Forelimb muscle (tissue), 1 donor: ENCODE data around the gene CDK18. TPM values are rescaled to one million over a fixed set of nuclear protein-coding genes. Genes with fewer than 3 reads are reported as not detected.
A peak's percentile ranks its signal among the peaks of the same experiment; 100 is the strongest.

ENCODE experiments used
- DNase-seq: peaks from one replicate; pipeline ENCODE4 v3.0.0-alpha.2; 2013; ENCODE audit warnings: low read depth
- polyA plus RNA-seq: library from polyadenylated mRNA; unstranded; fragments of 120-200 nt; gene quantifications from one replicate; pipeline ENCODE4 v1.2.1, GENCODE V29; 2013; ENCODE audit not compliant: insufficient read length

The CDK18 gene
- polyA plus RNA-seq, 1 donor: 8.1 TPM

DNA sequence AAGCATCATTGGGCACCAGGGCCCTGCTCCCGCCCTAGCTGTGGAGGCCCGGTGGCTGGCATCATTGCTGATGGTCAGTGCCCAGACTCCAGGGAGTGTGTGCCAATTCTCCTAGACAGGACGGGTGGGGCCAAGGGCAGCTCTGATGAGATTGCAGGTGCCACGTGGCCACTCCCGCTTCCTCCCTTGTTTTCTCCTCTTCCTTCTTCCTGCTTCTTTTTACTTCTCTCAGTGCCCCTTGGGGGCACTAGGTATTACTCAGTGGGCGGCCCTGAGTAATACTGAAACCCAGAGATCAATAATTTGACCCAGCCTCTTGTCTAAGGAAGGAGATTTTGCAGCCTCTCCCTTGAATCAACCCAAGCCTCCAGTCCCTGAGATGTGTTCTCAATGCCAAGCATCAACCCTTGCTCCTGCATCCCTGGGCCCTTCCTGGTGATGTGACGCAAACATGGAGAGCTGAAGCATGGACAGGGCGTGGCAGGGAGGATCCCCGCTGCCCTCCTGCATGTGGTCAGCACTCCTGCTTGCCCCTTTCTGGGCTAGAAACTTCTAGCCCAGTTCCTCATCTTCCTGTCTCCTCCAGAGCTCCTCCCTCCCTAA is 32.4 kb downstream of the CDK18 start:
- DNase-seq: no peak

DNA sequence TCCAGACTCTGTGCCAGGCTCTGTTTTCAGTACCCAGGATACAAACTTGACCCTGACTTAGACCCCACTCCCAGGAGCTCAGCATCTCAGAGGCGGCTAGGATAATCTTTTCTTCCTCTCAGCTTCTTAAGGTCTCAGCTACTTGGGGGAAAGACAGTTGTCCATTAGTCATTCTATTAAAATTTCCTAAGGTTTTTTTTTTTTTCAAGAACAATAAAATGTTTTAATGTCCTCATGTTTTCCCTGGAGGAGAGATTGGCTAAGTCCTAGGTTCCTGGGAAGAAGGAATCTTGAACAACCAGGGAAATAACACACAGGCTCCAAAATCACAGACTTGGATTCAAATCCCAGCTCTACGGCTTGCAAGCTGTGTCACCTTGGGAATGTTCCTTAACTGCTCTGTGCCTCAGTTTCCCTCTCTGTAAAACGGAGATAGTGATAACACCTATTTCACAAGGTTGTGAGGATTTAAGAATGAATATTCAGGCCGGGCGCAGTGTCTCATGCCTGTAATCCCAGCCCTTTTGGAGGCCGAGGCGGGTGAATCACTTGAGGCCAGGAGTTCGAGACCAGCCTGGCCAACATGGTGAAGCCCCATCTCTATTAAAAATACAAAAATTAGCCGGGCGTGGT is 33.0 kb downstream of the CDK18 start:
- DNase-seq: no peak

DNA sequence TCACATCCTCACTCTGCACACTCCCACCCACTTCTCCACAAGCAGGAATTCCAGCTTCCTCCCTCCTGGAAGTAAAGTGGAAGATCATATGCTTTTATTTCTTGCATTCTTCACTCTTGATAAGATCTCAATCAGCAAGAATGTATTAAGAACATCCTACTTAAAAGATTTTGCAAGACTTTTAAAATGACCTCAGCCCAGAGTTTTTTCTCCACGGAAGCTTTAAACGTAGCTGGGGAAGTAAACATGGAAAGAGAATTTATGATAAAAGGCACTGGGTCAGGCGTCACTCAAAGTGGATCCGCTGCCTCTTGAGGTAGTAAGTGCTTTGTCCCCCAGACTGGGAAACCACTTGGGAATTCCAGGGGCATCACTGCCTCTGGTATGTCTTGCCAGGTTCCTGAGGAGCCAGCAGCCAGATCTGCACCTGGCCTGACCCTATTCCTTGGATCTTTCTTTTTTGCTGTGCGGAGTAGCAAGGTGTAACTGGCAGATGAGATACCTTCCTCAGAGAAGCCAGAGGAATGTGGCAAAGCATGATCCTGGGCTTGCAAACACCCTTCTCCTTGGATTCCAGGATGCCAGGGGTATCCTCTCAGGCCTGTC is 33.9 kb downstream of the CDK18 start:
- DNase-seq: no peak

DNA sequence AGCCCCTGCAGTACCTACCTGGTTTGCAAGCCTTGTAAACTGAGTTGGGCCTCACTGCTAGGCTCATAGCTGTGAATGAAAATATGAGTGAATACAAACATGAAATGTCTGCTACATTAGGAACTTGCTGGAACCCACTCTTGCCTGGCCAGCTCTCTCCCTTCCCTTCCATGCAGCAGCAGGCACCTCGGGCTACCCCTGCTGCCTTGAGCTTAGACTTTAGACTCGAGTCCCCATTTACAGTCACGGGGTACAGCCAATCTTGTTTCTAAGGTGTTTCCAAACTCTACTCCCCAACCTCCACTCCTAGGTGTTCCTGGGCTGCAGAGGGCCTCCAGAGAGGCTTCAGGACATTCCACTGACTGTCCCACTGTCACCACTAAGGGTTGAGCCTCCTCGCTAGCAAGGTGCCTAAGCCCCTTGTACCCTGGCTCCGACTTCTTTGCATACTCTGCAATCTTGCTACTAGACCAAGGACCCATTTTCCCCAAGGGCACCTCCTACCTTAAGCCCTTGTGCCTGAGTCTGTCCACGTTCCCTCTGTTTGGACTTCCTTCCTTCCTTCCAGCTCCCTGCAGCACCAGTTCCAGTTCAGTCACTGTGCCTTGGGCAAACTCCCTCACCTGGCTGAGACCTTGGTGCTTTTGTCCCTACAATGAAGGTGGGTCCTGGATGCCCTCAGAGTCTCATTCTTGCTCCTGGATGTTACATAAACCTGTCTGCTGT is 36.9 kb downstream of the CDK18 start:
- DNase-seq: no peak

DNA sequence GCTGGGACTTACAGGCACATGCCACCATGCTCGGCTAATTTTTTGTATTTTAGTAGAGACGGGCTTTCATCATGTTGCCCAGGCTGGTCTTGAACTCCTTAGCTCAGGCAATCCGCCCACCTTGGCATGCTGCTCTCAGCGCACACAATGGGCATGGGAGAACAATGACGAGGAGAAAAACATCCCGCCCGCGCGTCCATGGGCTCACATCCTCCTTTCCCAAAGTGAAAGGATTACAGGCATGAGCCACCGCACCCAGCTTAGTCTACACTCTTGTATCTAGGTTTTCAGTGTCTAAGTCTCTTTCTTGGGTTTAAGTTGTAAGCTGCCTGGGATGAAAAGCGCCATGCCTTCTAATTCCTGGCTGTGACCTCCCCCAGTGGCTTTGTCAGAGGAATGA is 37.9 kb downstream of the CDK18 start:
- no peak for DNase-seq

DNA sequence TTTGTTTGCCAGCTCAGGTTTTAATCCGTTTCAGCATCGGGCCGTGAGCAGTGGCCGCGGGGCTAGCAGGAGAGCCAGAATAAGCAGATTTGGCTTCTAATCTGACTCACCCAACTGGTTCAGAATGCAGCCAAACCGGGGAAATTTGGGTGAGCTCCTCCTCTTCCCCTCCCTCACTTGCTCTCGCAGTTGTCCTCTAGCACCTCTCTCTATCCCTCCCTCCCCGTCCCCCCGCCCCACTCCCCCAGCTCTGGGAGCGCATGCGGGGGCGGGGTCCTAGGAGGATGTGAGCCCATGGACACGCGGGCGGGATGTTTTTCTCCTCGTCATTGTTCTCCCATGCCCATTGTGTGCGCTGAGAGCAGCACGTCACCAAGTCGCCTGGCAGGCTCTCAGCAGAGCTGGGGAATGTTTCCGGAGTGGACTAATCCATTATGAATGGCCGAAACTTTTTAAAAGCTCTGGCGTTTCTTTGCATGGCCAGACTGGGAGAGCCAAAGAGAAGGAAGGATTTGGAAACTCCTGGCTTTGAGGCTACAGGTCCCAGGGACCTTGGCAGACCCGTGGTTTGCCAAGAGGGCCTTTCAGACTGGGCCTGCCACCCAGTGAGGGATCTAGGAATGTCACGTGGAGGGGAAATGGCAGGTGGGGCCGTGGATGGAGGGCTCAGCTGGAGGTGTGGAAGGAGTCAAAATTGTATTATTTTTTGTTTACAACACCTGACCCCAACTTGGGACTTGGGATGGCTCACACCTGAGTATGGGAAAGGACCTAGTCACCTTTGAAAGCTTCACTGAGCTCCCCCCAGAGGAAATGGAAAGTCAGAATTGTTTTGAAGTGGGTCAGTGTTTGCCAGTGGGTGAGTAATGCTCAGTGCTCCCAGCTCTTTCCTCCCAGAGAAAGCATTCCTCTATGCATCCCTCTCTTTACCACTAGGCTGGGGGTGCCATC is 39.2 kb downstream of the CDK18 start:
- DNase-seq: peak; percentile 32

DNA sequence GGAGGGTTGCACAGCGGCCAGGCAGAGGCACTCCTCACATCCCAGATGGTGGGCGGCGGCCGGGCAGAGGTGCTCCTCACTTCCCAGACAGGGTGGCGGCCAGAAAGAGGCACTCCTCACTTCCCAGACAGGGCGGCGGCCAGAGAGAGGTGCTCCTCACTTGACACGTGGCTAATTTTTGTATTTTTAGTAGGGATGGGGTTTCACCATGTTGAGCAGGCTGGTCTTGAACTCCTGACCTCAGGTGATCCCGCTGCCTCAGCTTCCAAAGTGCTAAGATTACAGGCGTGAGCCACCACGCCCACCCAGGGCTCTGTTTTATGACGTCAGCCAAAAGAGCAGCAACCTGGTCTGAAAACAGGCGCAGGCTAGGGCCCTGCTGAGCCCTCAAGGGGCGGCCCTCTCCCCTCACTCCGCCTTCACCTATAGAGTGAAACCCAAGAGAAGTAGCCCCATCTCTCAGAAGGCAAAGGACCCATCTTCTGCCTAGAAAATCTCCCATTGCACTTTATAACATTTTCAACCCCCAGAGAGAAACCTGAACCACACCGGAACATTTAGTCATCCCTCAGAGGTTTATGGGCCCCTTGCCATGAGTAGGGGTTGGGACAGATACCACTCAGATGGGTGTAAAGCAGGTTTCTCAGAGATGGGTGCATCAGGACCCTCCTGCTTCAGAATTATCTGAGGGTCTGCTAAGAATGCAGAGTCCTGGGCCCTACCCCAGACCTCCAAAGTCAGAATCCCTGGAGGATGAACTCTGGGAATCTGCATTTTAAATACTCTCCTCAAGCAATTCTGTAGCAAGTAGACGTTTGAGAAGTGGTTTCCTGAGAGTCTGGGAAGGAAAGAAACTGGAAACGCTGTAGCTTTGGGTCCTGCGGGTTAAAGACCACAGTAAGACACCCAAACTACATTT is 40.8 kb downstream of the CDK18 start:
- DNase-seq: no peak

DNA sequence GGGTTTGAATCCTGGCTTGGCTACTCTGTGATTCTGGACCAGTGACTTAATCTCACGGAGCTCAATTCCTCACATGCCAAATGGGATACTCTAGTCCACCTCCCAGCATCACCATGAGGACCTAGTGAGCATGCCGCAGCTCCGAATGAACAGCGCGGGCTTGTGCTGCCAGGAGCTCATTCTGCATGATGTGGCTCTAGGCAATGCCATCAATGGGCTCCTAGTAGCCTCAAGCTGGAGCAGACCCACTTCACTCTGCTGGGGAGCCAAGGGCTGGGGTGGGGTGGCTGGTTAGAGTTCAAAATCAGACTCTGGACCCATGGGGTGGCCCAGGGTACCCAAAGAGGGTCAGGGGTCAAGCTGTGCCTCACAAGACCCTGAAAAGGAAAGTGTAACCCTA is 41.5 kb downstream of the CDK18 start:
- DNase-seq: no peak

DNA sequence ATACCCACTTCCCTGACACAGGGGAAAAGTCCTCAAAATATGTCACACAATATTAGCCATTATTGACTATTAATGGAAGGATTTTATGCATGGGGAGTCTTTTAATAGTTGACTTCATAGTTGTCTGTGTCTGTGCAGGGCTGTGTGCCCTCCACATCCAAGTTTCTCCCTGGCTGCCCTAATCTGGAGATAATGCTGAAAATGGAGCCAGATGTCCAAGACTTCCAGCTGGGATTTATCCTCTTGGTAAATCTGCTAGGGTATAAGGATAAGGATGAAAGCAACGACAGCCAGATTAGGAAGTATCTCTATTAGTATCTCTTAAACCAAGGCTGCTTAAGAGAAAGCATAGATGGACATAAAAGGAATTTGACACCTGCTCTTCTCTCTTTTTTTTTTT is 42.1 kb downstream of the CDK18 start:
- no peak for DNase-seq

DNA sequence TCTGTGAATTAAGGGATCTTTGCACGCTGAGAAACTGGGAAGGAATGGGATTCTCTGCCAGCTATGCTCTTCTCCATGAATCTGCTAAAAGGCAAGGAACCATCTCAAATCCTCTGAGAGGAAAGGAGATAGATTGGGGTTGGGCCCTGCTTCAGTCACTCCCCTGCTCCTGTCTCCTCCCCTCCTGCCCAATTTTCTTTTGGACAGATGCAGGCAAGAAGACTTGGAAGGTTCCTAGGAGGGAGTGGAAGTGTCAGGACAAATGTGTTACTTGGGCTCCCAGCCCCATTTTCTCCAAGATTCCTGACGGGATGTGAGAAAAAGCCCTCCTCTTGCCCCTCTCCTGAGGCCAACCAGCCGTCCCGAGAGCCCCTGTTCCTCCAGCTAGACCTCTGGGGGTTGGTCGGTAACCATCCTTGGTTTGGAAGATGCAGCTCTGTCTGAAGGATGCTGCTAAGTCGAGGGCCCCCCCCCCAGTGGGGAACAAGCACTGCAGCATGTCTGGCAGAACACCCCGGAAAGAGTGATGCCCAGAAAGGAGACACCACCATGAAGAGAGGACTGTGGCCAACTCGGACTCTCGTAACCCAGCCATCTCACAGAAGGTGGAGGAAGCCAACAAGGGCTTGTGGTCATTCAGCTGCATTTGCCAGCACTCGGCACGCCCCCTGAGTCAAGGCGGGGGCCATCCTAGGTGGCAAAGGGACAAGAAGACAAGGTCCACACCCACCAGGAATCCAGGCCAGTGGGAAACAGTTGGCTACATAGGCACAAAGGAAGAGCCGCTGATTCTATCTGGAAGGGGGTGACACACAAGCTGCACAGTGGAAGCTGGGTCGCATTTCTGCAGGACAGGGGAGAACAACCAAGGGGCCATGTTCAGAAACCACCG is 43.7 kb downstream of the CDK18 start:
- DNase-seq: no peak

DNA sequence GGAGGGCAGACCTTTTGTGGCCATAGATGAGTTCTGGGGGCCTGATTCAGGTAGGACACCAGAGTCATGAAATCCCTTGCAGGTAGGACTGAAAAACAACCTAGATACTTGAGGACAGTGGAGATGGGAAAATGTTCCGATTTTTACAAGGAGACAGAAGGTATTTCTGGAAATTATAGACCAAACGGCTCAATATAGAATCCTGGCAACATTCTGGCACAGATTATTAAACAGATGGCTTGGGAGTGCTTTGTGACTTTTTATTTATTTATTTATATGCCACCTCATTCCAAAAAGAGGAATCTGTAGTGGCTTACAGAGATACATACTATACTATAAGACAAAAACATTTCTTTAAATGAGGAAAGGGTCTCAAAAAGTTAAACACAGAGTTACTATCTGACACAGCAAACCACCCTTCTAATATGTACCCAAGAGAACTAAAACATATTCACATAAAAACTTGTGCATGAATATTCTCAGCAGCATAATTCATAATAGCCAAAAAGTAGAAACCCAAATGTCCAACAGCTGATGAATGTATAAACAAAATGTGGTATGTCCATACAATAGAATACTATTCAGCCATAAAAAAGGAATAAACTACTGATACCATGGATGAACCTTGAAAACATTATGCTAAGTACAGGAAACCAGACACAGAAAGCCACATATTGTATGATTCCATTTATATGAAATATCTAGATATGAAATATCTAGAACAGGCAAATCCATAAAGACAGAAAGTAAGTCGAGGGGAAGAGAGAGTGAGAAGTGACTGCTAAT is 49.8 kb downstream of the CDK18 start:
- no peak for DNase-seq

DNA sequence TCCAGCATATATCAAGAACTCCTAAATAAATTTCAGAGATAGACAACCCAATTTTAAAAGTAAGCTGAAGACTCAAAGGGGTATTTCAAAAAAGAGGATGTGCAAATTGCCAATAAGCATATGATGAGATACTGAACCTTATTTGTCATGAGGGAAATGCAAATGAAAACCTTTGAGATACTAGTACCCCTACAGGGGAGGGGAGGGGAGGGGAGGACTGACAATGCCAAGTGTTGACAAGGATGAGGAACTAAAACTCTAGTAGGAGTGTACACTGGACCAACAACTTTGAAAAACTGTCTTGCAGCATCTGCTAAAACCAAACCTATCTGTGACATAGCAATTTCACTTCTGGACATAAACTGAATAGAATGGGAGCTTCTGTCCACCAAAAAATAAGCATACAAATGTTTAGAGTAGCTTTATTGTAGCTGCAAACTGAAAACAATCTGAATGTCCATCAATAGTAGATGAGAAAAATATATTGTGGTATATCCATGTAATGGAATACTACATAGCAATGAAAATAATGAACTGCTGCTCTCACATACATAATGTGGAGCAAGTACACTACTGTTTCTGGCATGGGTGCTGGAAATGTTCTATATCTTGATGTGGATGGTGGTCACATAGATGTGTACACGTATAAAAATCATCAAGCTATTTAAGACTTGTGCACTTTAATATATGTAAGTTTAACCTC is 57.2 kb downstream of the CDK18 start:
- DNase-seq: no peak

DNA sequence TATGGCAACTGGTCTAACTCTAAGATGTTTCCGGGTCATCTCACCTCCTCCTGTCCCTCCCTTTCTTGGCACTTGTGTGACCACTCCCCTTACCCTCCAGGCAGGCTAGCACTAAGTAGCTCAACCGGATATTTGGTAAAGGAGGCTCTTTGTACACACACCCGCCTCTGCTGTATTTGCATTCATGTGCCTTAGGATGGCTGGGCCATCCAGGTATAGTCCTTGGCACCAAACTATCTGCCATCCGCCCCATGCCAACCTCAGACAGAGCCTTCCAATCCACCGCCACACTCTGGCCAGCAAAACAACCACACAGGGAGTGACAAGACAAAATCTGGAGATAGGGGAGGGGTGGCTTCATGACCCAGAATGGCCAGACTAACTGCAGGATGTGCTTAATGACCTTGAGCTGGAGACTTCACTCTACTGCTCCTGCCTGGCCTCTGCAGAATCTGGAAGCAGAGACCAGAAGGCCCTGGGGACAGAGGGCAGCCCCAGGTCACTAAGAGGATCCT is 59.5 kb downstream of the CDK18 start:
- no peak for DNase-seq

DNA sequence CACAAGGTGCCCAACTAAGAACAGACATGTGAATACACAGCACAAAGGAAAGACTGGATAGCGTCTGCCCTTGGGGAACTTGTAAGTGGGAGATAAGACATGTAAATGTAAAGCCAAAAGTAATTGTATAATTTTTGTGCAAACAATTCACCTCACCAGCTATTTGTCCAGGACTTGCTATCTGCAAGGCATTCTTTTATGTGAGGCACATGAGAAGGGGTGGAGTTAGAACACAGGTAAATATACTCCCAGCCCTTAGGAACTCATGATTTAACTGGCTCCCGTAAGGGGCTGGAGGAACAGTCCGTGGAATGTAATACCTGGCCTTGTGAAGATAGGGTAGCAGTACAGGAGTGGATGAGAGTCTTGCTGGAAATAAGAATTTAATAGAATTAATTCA is 61.3 kb downstream of the CDK18 start:
- no peak for DNase-seq

DNA sequence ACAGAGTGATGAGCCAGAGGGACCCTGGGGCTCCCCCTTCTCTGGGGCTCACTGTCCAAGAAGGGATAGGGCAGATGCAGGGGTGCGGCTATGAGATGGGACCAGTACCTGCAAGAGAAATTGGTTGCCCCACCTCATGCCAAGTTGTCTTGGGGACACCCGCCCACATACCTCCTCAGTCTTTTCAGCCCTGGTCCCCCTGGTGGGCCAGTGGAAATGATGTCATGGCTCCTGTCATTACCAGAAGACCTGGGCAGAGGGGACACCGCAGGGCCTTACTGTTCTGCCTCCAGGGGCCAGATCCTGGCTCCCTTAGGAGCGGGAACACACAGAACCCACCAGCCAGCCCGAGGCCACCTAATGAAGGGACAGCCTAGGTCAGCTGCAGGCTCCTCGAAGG is 63.2 kb downstream of the CDK18 start:
- no peak for DNase-seq

DNA sequence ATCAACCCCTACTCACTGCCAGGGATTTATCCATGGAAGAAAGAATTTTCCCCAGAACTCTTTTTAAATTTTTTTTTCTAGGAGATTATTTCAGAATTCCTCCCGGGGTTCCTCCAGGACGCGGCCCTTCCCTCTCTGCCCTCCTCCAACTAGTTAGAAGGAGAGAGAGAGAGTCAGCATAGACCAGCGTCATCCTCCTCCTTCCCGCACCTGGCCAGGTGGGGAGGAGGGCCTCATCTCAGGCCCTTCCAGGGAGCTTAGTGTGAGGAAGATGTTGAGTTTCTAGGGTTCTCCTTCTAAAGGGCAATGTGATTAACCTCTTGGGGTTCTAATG is 63.6 kb downstream of the CDK18 start:
- DNase-seq: no peak

DNA sequence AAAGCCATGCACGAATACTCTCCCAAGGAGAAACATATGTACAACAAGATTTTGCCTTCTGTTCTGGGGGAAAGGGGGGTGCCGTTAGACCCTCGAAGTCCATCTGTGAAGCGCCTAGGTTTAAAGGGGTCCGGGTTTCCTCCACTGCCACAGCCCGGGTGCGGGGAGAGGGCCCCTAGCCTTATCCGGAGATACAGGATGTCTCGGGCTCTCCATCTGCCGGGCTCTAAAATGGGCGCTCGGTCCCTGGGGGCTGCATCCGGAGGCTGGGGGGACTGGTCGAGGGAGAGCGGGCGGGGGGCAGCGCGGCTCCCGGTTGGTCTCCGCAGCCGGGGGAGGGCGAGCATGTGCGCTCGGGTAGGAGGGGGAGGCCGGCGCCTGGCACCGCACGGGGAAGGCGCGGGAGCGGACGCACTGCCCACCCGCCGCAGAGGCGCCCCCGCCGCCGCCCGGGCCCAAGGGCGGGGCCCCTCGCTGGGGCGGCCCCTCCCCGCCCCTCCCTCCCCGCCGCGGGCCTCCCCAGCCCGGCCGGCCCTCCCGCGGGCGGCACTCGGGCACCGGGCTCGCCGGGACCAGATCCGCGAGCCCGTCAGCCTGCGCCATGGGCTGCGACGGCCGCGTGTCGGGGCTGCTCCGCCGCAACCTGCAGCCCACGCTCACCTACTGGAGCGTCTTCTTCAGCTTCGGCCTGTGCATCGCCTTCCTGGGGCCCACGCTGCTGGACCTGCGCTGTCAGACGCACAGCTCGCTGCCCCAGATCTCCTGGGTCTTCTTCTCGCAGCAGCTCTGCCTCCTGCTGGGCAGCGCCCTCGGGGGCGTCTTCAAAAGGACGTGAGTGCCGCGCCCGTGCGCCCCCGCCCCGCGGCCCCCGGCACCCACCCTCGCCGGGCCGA is 64.2 kb downstream of the CDK18 start:
- no peak for DNase-seq
